ENCODE data around the gene MCM7. TPM values are rescaled to one million over a fixed set of nuclear protein-coding genes. Genes with fewer than 3 reads are reported as not detected.

The MCM7 gene
- total RNA-seq, 2 experiments from 2014 or later = 54.5 to 56.0 TPM

GRCh38 chr7:100111914-100112313 is 10.7 kb upstream of the MCM7 start:
- Histone ChIP-seq H3K9me3 (ENCODE audit: control insufficient read depth in 1 of 2, insufficient read depth in 1 of 2, low read length in 2 of 2) (no peaks in the 10 kb centered on the region), H3K4me3 (ENCODE audit: low read length) (no peak overlapping the region), H3K4me1 (ENCODE audit: insufficient read depth, low read length) (no peaks in the 10 kb centered on the region), H3K27me3 (ENCODE audit: control insufficient read depth in 1 of 2, insufficient read depth in 2 of 2, low read length in 2 of 2) (no peaks in the 10 kb centered on the region), H3K27ac (ENCODE audit: low read depth in 1 of 2, low read length in 2 of 2) (no peak overlapping the region), H3K36me3 (ENCODE audit: insufficient read depth, low read length) (peaks cover 63% of the 10 kb centered on the region)
- H3K4me3 Mint-ChIP-seq = no peak overlapping the region
- no peaks in the 10 kb centered on the region for H3K4me1 Mint-ChIP-seq (ENCODE audit: low read depth)
- TF ChIP-seq CTCF (IDR thresholded peaks at IDR 0.05) = no peak
- no peak for ATAC-seq (ENCODE audit: poor library complexity)
- H3K36me3 Mint-ChIP-seq (ENCODE audit: low read depth) = peaks cover 72% of the 10 kb centered on the region
- no peaks in the 10 kb centered on the region for H3K9me3 Mint-ChIP-seq
- intact Hi-C loops (cut with DNase I, micrococcal nuclease) = no loop called here
- ChIA-PET CTCF (interaction anchor here (0.9 kb wide), 1 partner anchor 8 kb away, joined by 3 read pairs; no protein-coding TSS in a partner anchor), POLR2A (no interaction called here)
- no peak overlapping the region for H3K27ac Mint-ChIP-seq
- no peak for DNase-seq
- H3K27me3 Mint-ChIP-seq = no peaks in the 10 kb centered on the region

- DNase-seq (no peak), ATAC-seq (ENCODE audit: poor library complexity) (no peak)
- H3K27ac Mint-ChIP-seq = no peak overlapping the region
- Histone ChIP-seq H3K4me1 (ENCODE audit: insufficient read depth, low read length) (no peaks in the 10 kb centered on the region), H3K9me3 (ENCODE audit: control insufficient read depth in 1 of 2, insufficient read depth in 1 of 2, low read length in 2 of 2) (no peaks in the 10 kb centered on the region), H3K4me3 (ENCODE audit: low read length) (no peak overlapping the region), H3K27me3 (ENCODE audit: control insufficient read depth in 1 of 2, insufficient read depth in 2 of 2, low read length in 2 of 2) (no peaks in the 10 kb centered on the region), H3K36me3 (ENCODE audit: insufficient read depth, low read length) (peaks cover 66% of the 10 kb centered on the region), H3K27ac (ENCODE audit: low read depth in 1 of 2, low read length in 2 of 2) (no peak overlapping the region)
- TF ChIP-seq CTCF (IDR thresholded peaks at IDR 0.05) = no peak
- ChIA-PET POLR2A (interaction anchor here (1.7 kb wide), 1 partner anchor 9 kb away, joined by 3 read pairs; the partner anchor contains the start of gene AP4M1), CTCF (interaction anchor here (0.9 kb wide), 1 partner anchor 9 kb away, joined by 3 read pairs; no protein-coding TSS in a partner anchor)
- no peak overlapping the region for H3K4me3 Mint-ChIP-seq
- no peaks in the 10 kb centered on the region for H3K9me3 Mint-ChIP-seq
- no peaks in the 10 kb centered on the region for H3K27me3 Mint-ChIP-seq
- peaks cover 70% of the 10 kb centered on the region for H3K36me3 Mint-ChIP-seq (ENCODE audit: low read depth)
- H3K4me1 Mint-ChIP-seq (ENCODE audit: low read depth) = no peaks in the 10 kb centered on the region
- intact Hi-C loops (cut with DNase I, micrococcal nuclease) = no loop called here
Measured at GRCh38 chr7:100111156-100111555, 10.0 kb upstream of the MCM7 start.

- H3K9me3 Mint-ChIP-seq = no peaks in the 10 kb centered on the region
- H3K4me1 Mint-ChIP-seq (ENCODE audit: low read depth) = no peaks in the 10 kb centered on the region
- H3K36me3 ChIP-seq (ENCODE audit: insufficient read depth, low read length) = peaks cover 69% of the 10 kb centered on the region
- no peak for DNase-seq
- H3K4me3 Mint-ChIP-seq = no peak overlapping the region
- no peaks in the 10 kb centered on the region for H3K27me3 ChIP-seq (ENCODE audit: control insufficient read depth in 1 of 2, insufficient read depth in 2 of 2, low read length in 2 of 2)
- no peaks in the 10 kb centered on the region for H3K9me3 ChIP-seq (ENCODE audit: control insufficient read depth in 1 of 2, insufficient read depth in 1 of 2, low read length in 2 of 2)
- no peak for ATAC-seq (ENCODE audit: poor library complexity)
- ChIA-PET POLR2A (interaction anchor here (1.7 kb wide), 1 partner anchor 8 kb away, joined by 3 read pairs; the partner anchor contains the start of gene AP4M1), CTCF (no interaction called here)
- H3K27ac ChIP-seq (ENCODE audit: low read depth in 1 of 2, low read length in 2 of 2) = no peak overlapping the region
- H3K27ac Mint-ChIP-seq = peak overlapping the region; percentile 14
- no peaks in the 10 kb centered on the region for H3K27me3 Mint-ChIP-seq
- peaks cover 79% of the 10 kb centered on the region for H3K36me3 Mint-ChIP-seq (ENCODE audit: low read depth)
- intact Hi-C loops (cut with DNase I, micrococcal nuclease) = no loop called here
- no peak overlapping the region for H3K4me3 ChIP-seq (ENCODE audit: low read length)
- no peak for TF ChIP-seq CTCF (IDR thresholded peaks at IDR 0.05)
- H3K4me1 ChIP-seq (ENCODE audit: insufficient read depth, low read length) = no peaks in the 10 kb centered on the region
Measured at GRCh38 chr7:100109521-100110163, 8.4 kb upstream of the MCM7 start.

Measured in CD4-positive, alpha-beta T cell (primary cell).